ENCODE data around the gene ATAD3A. TPM values are rescaled to one million over a fixed set of nuclear protein-coding genes. Genes with fewer than 3 reads are reported as not detected.
"Not testable (repeated sequence)": the region's sequence is repeated elsewhere in the genome, so short reads cannot be mapped to it uniquely, and the experiment has no call there.

ATAD3A gene
- total and polyA plus RNA-seq, 2 experiments from 2014 or later = 16.7 to 46.7 TPM

DNA sequence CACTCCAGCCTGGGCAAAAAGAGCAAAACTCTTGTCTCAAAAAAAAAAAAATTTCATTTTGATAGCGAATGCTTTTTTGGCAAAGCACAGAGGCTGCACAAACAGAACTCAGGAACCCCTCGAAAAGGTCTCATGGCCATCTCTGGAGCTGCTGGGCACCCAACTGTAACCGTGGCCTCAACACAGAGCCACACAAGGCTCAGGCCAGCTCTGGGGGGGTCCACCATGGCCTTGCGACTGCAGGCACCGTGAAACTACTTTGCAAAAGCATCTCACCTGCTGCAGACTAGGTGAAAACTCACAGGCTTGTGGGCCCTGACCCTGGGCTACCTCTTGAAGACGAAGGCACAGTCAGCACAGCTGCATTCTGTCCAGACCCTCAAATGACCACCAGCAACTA lies 44.5 kb downstream of the ATAD3A start:
- Histone ChIP-seq H3K4me1 (ENCODE audit: insufficient read depth) (no peaks in the 10 kb centered on the region), H2AFZ (no peak overlapping the region), H3K79me2 (peaks cover 26% of the 10 kb centered on the region), H4K20me1 (ENCODE audit: insufficient read depth, poor library complexity, severe bottlenecking) (peaks cover 4% of the 10 kb centered on the region), H3K4me2 (no peak overlapping the region), H3K9me3 (ENCODE audit: low read depth) (no peaks in the 10 kb centered on the region), H3K9me2 (replicated peaks; ENCODE audit: insufficient read depth) (no peaks in the 10 kb centered on the region), H3K27me3 (no peaks in the 10 kb centered on the region), H3K27ac (no peak overlapping the region), H3K4me3 (no peak overlapping the region), H3K36me3 (replicated peaks; ENCODE audit: insufficient read depth, low read depth) (no peaks in the 10 kb centered on the region)
- TF ChIP-seq EZH2phosphoT487 (IDR thresholded peaks at IDR 0.05; ENCODE audit: low read depth, severe bottlenecking, unreplicated experiment) = no peak
- TF ChIP-seq, protein P1, sequence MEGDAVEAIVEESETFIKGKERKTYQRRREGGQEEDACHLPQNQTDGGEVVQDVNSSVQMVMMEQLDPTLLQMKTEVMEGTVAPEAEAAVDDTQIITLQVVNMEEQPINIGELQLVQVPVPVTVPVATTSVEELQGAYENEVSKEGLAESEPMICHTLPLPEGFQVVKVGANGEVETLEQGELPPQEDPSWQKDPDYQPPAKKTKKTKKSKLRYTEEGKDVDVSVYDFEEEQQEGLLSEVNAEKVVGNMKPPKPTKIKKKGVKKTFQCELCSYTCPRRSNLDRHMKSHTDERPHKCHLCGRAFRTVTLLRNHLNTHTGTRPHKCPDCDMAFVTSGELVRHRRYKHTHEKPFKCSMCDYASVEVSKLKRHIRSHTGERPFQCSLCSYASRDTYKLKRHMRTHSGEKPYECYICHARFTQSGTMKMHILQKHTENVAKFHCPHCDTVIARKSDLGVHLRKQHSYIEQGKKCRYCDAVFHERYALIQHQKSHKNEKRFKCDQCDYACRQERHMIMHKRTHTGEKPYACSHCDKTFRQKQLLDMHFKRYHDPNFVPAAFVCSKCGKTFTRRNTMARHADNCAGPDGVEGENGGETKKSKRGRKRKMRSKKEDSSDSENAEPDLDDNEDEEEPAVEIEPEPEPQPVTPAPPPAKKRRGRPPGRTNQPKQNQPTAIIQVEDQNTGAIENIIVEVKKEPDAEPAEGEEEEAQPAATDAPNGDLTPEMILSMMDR (IDR thresholded peaks at IDR 0.05; ENCODE audit: poor library complexity) = no peak
- no peak for TF ChIP-seq EZH2 (IDR thresholded peaks at IDR 0.05; ENCODE audit: borderline replicate concordance)
- WGBS (ENCODE audit: low lambda C conversion rate, missing lambda C conversion rate) = 99% methylated on average over 6 of the region's 6 CpGs
- DNase-seq (ENCODE audit: low spot score) = no peak

DNA sequence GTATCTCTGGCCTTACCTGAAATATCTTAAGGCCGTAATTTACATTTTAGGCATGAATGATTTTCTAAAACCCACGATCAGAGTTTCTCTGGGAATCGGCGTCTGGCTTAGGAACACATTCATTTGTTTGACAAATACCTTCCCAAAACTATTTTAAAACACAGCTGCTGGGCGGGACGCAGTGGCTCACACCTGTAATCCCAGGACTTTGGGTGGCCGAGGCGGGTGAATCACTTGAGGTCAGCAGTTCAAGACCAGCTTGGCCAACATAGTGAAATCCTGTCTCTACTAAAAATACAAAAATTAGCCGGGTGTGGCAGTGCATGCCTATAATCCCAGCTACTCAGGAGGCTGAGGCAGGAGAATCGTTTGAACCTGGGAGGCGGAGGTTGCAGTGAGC lies 45.0 kb downstream of the ATAD3A start:
- not testable (repeated sequence) for H3K4me2 ChIP-seq; H3K27ac ChIP-seq; H3K9me2 ChIP-seq (replicated peaks; ENCODE audit: insufficient read depth); DNase-seq (ENCODE audit: low spot score); H4K20me1 ChIP-seq (ENCODE audit: insufficient read depth, poor library complexity, severe bottlenecking); H3K27me3 ChIP-seq; H3K9me3 ChIP-seq (ENCODE audit: low read depth); H3K36me3 ChIP-seq (replicated peaks; ENCODE audit: insufficient read depth, low read depth); H2AFZ ChIP-seq; H3K4me3 ChIP-seq; H3K4me1 ChIP-seq (ENCODE audit: insufficient read depth)
- peaks cover 26% of the 10 kb centered on the region for H3K79me2 ChIP-seq
- WGBS (ENCODE audit: low lambda C conversion rate, missing lambda C conversion rate) = 96% methylated on average over 11 of the region's 11 CpGs

DNA sequence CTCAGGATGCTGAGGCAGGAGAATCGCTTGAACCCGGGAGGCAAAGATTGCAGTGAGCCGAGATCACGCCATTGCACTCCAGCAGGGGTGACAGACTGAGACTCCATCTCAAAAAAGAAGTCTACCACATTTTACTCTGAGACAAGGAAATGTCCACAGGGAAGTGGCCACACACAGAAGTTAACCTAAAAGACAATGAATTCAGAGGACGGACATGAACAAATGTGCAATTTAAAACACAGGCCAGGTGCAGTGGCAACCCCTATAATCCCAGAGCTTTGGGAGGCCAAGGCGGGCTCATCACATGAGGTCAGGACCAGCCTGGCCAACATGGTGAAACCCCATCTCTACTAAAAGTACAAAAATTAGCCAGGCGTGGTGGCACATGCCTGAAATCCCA lies 45.7 kb downstream of the ATAD3A start:
- H3K27me3 ChIP-seq; H4K20me1 ChIP-seq (ENCODE audit: insufficient read depth, poor library complexity, severe bottlenecking); H2AFZ ChIP-seq; H3K4me3 ChIP-seq; H3K9me3 ChIP-seq (ENCODE audit: low read depth); H3K4me1 ChIP-seq (ENCODE audit: insufficient read depth); H3K36me3 ChIP-seq (replicated peaks; ENCODE audit: insufficient read depth, low read depth); H3K4me2 ChIP-seq; H3K9me2 ChIP-seq (replicated peaks; ENCODE audit: insufficient read depth); H3K27ac ChIP-seq; DNase-seq (ENCODE audit: low spot score): not testable (repeated sequence)
- H3K79me2 ChIP-seq = peaks cover 25% of the 10 kb centered on the region
- 91% methylated on average over 7 of the region's 7 CpGs for WGBS (ENCODE audit: low lambda C conversion rate, missing lambda C conversion rate)

DNA sequence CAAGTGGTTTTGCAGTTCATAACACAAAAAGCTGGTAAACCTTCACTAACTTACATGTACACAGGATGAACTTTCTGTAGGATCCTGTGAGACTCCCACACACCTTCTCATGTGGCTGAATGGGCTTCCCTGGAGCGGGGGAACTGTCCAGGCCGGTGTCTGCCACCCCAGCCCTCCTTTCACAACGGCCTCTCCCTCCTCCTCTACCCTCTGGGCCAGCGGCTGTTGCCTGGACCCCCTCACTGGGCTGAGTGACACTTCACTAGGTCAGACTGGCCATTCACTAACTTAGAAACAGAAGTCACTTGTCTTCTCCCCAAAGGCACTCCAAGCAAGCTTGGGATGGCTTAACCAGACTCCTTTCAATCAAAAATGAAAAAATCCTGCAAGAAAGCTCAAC lies 46.6 kb downstream of the ATAD3A start:
- Histone ChIP-seq H4K20me1 (ENCODE audit: insufficient read depth, poor library complexity, severe bottlenecking) (peaks cover 5% of the 10 kb centered on the region), H3K36me3 (replicated peaks; ENCODE audit: insufficient read depth, low read depth) (no peaks in the 10 kb centered on the region), H3K4me1 (ENCODE audit: insufficient read depth) (no peaks in the 10 kb centered on the region), H3K9me3 (ENCODE audit: low read depth) (no peaks in the 10 kb centered on the region), H3K4me3 (no peak overlapping the region), H3K27ac (no peak overlapping the region), H3K27me3 (no peaks in the 10 kb centered on the region), H3K79me2 (peaks cover 33% of the 10 kb centered on the region), H3K4me2 (no peak overlapping the region), H3K9me2 (replicated peaks; ENCODE audit: insufficient read depth) (no peaks in the 10 kb centered on the region), H2AFZ (no peak overlapping the region)
- WGBS (ENCODE audit: low lambda C conversion rate, missing lambda C conversion rate) = 69% methylated on average over 4 of the region's 4 CpGs
- no peak for TF ChIP-seq EZH2phosphoT487 (IDR thresholded peaks at IDR 0.05; ENCODE audit: low read depth, severe bottlenecking, unreplicated experiment)
- no peak for DNase-seq (ENCODE audit: low spot score)

DNA sequence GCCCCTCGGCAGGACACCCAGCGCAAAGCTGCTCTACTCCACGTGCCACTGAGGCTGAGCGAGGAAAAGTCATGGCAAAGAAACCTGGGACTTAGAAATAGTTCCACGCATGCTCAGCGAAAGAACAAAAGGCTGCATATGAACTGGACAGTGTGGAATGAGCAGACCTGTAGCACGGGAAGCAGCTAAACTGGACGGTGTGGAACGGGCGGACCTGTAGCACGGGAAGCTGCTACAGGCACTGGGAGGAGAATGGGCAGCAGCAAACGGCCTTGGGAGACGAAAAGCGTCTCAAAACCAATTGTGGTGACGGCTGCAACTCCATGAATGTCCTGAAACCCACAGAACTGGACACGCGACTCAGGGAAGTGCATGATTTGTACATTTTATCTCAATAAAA lies 47.1 kb downstream of the ATAD3A start:
- Histone ChIP-seq H3K79me2 (peaks cover 38% of the 10 kb centered on the region), H2AFZ (no peak overlapping the region), H3K36me3 (replicated peaks; ENCODE audit: insufficient read depth, low read depth) (no peaks in the 10 kb centered on the region), H3K4me1 (ENCODE audit: insufficient read depth) (no peaks in the 10 kb centered on the region), H3K4me2 (no peak overlapping the region), H3K27ac (no peak overlapping the region), H3K9me3 (ENCODE audit: low read depth) (no peaks in the 10 kb centered on the region), H3K27me3 (no peaks in the 10 kb centered on the region), H3K4me3 (no peak overlapping the region), H4K20me1 (ENCODE audit: insufficient read depth, poor library complexity, severe bottlenecking) (peaks cover 9% of the 10 kb centered on the region), H3K9me2 (replicated peaks; ENCODE audit: insufficient read depth) (no peaks in the 10 kb centered on the region)
- WGBS (ENCODE audit: low lambda C conversion rate, missing lambda C conversion rate) = 93% methylated on average over 17 of the region's 17 CpGs
- TF ChIP-seq, protein P1 (IDR thresholded peaks at IDR 0.05; ENCODE audit: poor library complexity) = no peak
- TF ChIP-seq EZH2 (IDR thresholded peaks at IDR 0.05; ENCODE audit: borderline replicate concordance) = no peak
- no peak for TF ChIP-seq EZH2phosphoT487 (IDR thresholded peaks at IDR 0.05; ENCODE audit: low read depth, severe bottlenecking, unreplicated experiment)
- DNase-seq (ENCODE audit: low spot score) = no peak

Data from hepatocyte (in vitro differentiated cells).